Epithelial cell of esophagus (primary cell): Measurements from ENCODE around the gene DECR2.

ENCODE experiments used
- DNase-seq: peaks from one replicate; pipeline ENCODE4 v3.0.0; 2010; ENCODE audit warnings: low read depth
- H3K4me3 ChIP-seq: 2 replicates; pipeline ENCODE4 v1.5.1; 2011; ENCODE audit warnings: mild to moderate bottlenecking, low read length, control low read depth
- CTCF ChIP-seq: IDR thresholded peaks from 2 replicates; pipeline ENCODE4 v1.5.1; 2011; ENCODE audit warnings: low read depth, mild to moderate bottlenecking, low read length, control low read depth, inconsistent platforms; ENCODE audit not compliant: insufficient read depth; ENCODE audit errors: missing control alignments

Gene DECR2

GRCh38 chr16:373020-373598, 28.6 kb upstream of the DECR2 start:
- TF ChIP-seq CTCF = no peak
- no peak overlapping the region for H3K4me3 ChIP-seq
- no peak for DNase-seq

- no peak for TF ChIP-seq CTCF
- DNase-seq = no peak
- H3K4me3 ChIP-seq = no peak overlapping the region
Observed at GRCh38 chr16:373848-374615, 27.7 kb upstream of the DECR2 start.

GRCh38 chr16:374616-374926, 27.1 kb upstream of the DECR2 start:
- H3K4me3 ChIP-seq = no peak overlapping the region
- TF ChIP-seq CTCF = no peak

GRCh38 chr16:375212-375611, 26.5 kb upstream of the DECR2 start:
- no peak overlapping the region for H3K4me3 ChIP-seq
- no peak for TF ChIP-seq CTCF
- DNase-seq = no peak

More at GRCh38 chr16:374616-374926, 27.1 kb upstream of the DECR2 start:
- DNase-seq = no peak

- no peak for TF ChIP-seq CTCF
- DNase-seq = no peak
- H3K4me3 ChIP-seq = no peak overlapping the region
Observed at GRCh38 chr16:375927-376816, 25.5 kb upstream of the DECR2 start.

- no peak for DNase-seq
- H3K4me3 ChIP-seq = no peak overlapping the region
- TF ChIP-seq CTCF = no peak
Observed at GRCh38 chr16:376817-377418, 24.8 kb upstream of the DECR2 start.
